HL-60 (cell line): ENCODE data around the gene HECW1.

Experiments
- CTCF ChIP-seq: IDR thresholded peaks from one replicate; pipeline ENCODE4 v1.5.1; 2011; ENCODE audit warnings: low read length, control low read depth, inconsistent platforms; ENCODE audit not compliant: insufficient read depth
- GABPA ChIP-seq: IDR thresholded peaks from 2 replicates; pipeline ENCODE4 v1.6.1; 2012; ENCODE audit warnings: low read depth

GRCh38 chr7:43430411-43430810 lies 318.0 kb downstream of the HECW1 start:
- TF ChIP-seq CTCF (no peak), GABPA (no peak)
